Neuronal stem cell (in vitro differentiated cells): ENCODE data around the gene RELN.

Experiments
- DNase-seq: peaks from one replicate; pipeline ENCODE4 v3.0.0-alpha.2; 2013; ENCODE audit warnings: low spot score
- H2AFZ ChIP-seq: one replicate; pipeline ENCODE4 v1.6.1; 2013; ENCODE audit warnings: mild to moderate bottlenecking, low read length, inconsistent platforms
- H2AK5ac ChIP-seq: 2 replicates; pipeline ENCODE4 v1.6.1; 2013; ENCODE audit warnings: low read depth, mild to moderate bottlenecking, inconsistent platforms, low read length, moderate library complexity, mixed read lengths
- H2BK120ac ChIP-seq: 2 replicates; pipeline ENCODE4 v1.6.1; 2013; ENCODE audit warnings: low read depth, mild to moderate bottlenecking, inconsistent platforms, low read length, moderate library complexity, mixed read lengths
- H2BK12ac ChIP-seq: one replicate; pipeline ENCODE4 v1.6.1; 2013; ENCODE audit warnings: low read length, inconsistent platforms
- H2BK15ac ChIP-seq: 2 replicates; pipeline ENCODE4 v1.6.1; 2013; ENCODE audit warnings: mild to moderate bottlenecking, low read length, inconsistent platforms, mixed read lengths
- H2BK5ac ChIP-seq: one replicate; pipeline ENCODE4 v1.6.1; 2013; ENCODE audit warnings: inconsistent platforms, mild to moderate bottlenecking, low read length, moderate library complexity
- H3K14ac ChIP-seq: one replicate; pipeline ENCODE4 v1.6.1; 2013; ENCODE audit warnings: low read length, inconsistent platforms
- H3K18ac ChIP-seq: 2 replicates; pipeline ENCODE4 v1.6.1; 2013; ENCODE audit warnings: low read length, inconsistent platforms
- H3K23ac ChIP-seq: 2 replicates; pipeline ENCODE4 v1.6.1; 2013; ENCODE audit warnings: low read depth, mild to moderate bottlenecking, mixed read lengths, low read length, inconsistent platforms; ENCODE audit not compliant: poor library complexity
- H3K27ac ChIP-seq: replicated peaks from 3 replicates; pipeline ENCODE4 v1.5.1; 2013; ENCODE audit warnings: low read length, inconsistent platforms
- H3K27me3 ChIP-seq, 3 experiments: 2 replicates each; pipeline ENCODE4 v1.6.1; 2013; ENCODE audit warnings: low read length in 3 of 3, mild to moderate bottlenecking in 2 of 3, inconsistent platforms in 1 of 3, low read depth in 1 of 3, mixed read lengths in 1 of 3, moderate library complexity in 1 of 3; ENCODE audit not compliant: control insufficient read depth in 3 of 3, insufficient read depth in 3 of 3
- H3K36me3 ChIP-seq, 2 donors: replicated peaks in 1 of 2; 2 replicates each; pipeline ENCODE4 v1.6.1; 2013; ENCODE audit warnings: low read length in 2 of 2; ENCODE audit not compliant: control insufficient read depth in 2 of 2, insufficient read depth in 2 of 2
- H3K4ac ChIP-seq: 2 replicates; pipeline ENCODE4 v1.6.1; 2013; ENCODE audit warnings: inconsistent platforms, mild to moderate bottlenecking, low read length, moderate library complexity
- H3K4me1 ChIP-seq, 2 donors: 1 replicate in 1 of 2; 2 replicates in 1 of 2; pipeline ENCODE4 v1.6.1; 2013; ENCODE audit warnings: low read length in 2 of 2, low read depth in 1 of 2; ENCODE audit not compliant: control insufficient read depth in 2 of 2, insufficient read depth in 1 of 2
- H3K4me2 ChIP-seq: one replicate; pipeline ENCODE4 v1.6.1; 2013; ENCODE audit warnings: mild to moderate bottlenecking, low read length, inconsistent platforms; ENCODE audit not compliant: insufficient read depth, poor library complexity, severe bottlenecking
- H3K4me3 ChIP-seq, 2 donors: 2 replicates each; pipeline ENCODE4 v1.5.1; 2013; ENCODE audit warnings: low read length in 2 of 2, mild to moderate bottlenecking in 2 of 2, inconsistent platforms in 1 of 2, moderate library complexity in 1 of 2
- H3K79me1 ChIP-seq: one replicate; pipeline ENCODE4 v1.6.1; 2013; ENCODE audit warnings: low read depth, mild to moderate bottlenecking, inconsistent platforms, low read length, moderate library complexity
- H3K9ac ChIP-seq: one replicate; pipeline ENCODE4 v1.6.1; 2013; ENCODE audit warnings: mild to moderate bottlenecking, low read depth, low read length, inconsistent platforms; ENCODE audit not compliant: poor library complexity
- H3K9me3 ChIP-seq, 2 donors: replicated peaks in 1 of 2; 2 replicates each; pipeline versions ENCODE3 to v1.6.1; 2013; ENCODE audit warnings: low read length in 2 of 2, mild to moderate bottlenecking in 2 of 2, inconsistent platforms in 1 of 2, low read depth in 1 of 2, mixed read lengths in 1 of 2, moderate library complexity in 1 of 2; ENCODE audit not compliant: control insufficient read depth in 2 of 2, insufficient read depth in 1 of 2
- H4K8ac ChIP-seq: one replicate; pipeline ENCODE4 v1.6.1; 2013; ENCODE audit warnings: low read depth, mild to moderate bottlenecking, inconsistent platforms, low read length, moderate library complexity
- H4K91ac ChIP-seq: one replicate; pipeline ENCODE4 v1.6.1; 2013; ENCODE audit warnings: low read length, low read depth, mild to moderate bottlenecking, inconsistent platforms; ENCODE audit not compliant: poor library complexity
- WGBS, 2 donors: extraction: QIAGEN DNeasy Blood & Tissue Kit; methylation state at CpG; one replicate each; pipeline ENCODE4 v1.1.7; 2013; ENCODE audit warnings: missing lambda C conversion rate in 2 of 2, mixed read lengths in 1 of 2; ENCODE audit not compliant: insufficient read length in 2 of 2, insufficient replicate concordance in 1 of 2; ENCODE audit errors: extremely low coverage in 2 of 2; 5-methylcytosine and 5-hydroxymethylcytosine counted together

Gene RELN

GRCh38 chr7:103918631-103919271 is 70.7 kb downstream of the RELN start:
- no peaks in the 10 kb centered on the region for H3K9me3 ChIP-seq
- H4K91ac ChIP-seq, result no peak overlapping the region
- H2BK120ac ChIP-seq, result no peak overlapping the region
- H3K14ac ChIP-seq, result no peak overlapping the region
- H2BK15ac ChIP-seq, result no peak overlapping the region
- H2AK5ac ChIP-seq, result no peak overlapping the region
- no peak overlapping the region for H3K4ac ChIP-seq
- H3K36me3 ChIP-seq, result no peaks in the 10 kb centered on the region
- no peak overlapping the region for H3K27ac ChIP-seq
- no peak overlapping the region for H2BK5ac ChIP-seq
- no peak overlapping the region for H3K23ac ChIP-seq
- no peak overlapping the region for H4K8ac ChIP-seq
- no peaks in the 10 kb centered on the region for H3K4me1 ChIP-seq
- no peak overlapping the region for H3K4me2 ChIP-seq
- no peak overlapping the region for H3K4me3 ChIP-seq
- H2AFZ ChIP-seq, result no peak overlapping the region
- no CpG with 5 or more reads among the region's 5 CpGs for WGBS, 2 donors
- no peak for DNase-seq
- no peak overlapping the region for H3K9ac ChIP-seq
- H3K18ac ChIP-seq, result no peak overlapping the region
- no peaks in the 10 kb centered on the region for H3K79me1 ChIP-seq
- H3K27me3 ChIP-seq, result no peaks in the 10 kb centered on the region
- no peak overlapping the region for H2BK12ac ChIP-seq

- no peak overlapping the region for H2BK120ac ChIP-seq
- H3K23ac ChIP-seq, result no peak overlapping the region
- no peaks in the 10 kb centered on the region for H3K9me3 ChIP-seq
- no peak overlapping the region for H3K9ac ChIP-seq
- H3K36me3 ChIP-seq, result no peaks in the 10 kb centered on the region
- H3K27ac ChIP-seq, result no peak overlapping the region
- no peaks in the 10 kb centered on the region for H3K27me3 ChIP-seq
- H3K4ac ChIP-seq, result no peak overlapping the region
- H2BK12ac ChIP-seq, result no peak overlapping the region
- H3K79me1 ChIP-seq, result no peaks in the 10 kb centered on the region
- H3K14ac ChIP-seq, result no peak overlapping the region
- no peak overlapping the region for H4K8ac ChIP-seq
- no CpG with 5 or more reads among the region's 1 CpG for WGBS, 2 donors
- H2BK5ac ChIP-seq, result no peak overlapping the region
- H3K4me3 ChIP-seq, result no peak overlapping the region
- no peak overlapping the region for H2AK5ac ChIP-seq
- H3K4me1 ChIP-seq, result no peaks in the 10 kb centered on the region
- no peak overlapping the region for H4K91ac ChIP-seq
- no peak overlapping the region for H3K4me2 ChIP-seq
- H2AFZ ChIP-seq, result no peak overlapping the region
- no peak overlapping the region for H3K18ac ChIP-seq
- DNase-seq, result no peak
- no peak overlapping the region for H2BK15ac ChIP-seq
Observed at GRCh38 chr7:103915680-103916357, 73.6 kb downstream of the RELN start.

- no CpG with 5 or more reads among the region's 6 CpGs for WGBS, 2 donors
- no peak overlapping the region for H3K27ac ChIP-seq
- no peak overlapping the region for H2BK5ac ChIP-seq
- H3K14ac ChIP-seq, result no peak overlapping the region
- H4K8ac ChIP-seq, result no peak overlapping the region
- H3K18ac ChIP-seq, result no peak overlapping the region
- H3K23ac ChIP-seq, result no peak overlapping the region
- H3K4me2 ChIP-seq, result no peak overlapping the region
- no peak overlapping the region for H4K91ac ChIP-seq
- DNase-seq, result no peak
- H2AFZ ChIP-seq, result no peak overlapping the region
- no peak overlapping the region for H3K4me3 ChIP-seq
- H3K9me3 ChIP-seq, result no peaks in the 10 kb centered on the region
- H3K4ac ChIP-seq, result no peak overlapping the region
- no peaks in the 10 kb centered on the region for H3K79me1 ChIP-seq
- H3K27me3 ChIP-seq, result no peaks in the 10 kb centered on the region
- H3K36me3 ChIP-seq, result no peaks in the 10 kb centered on the region
- H2BK12ac ChIP-seq, result no peak overlapping the region
- no peaks in the 10 kb centered on the region for H3K4me1 ChIP-seq
- no peak overlapping the region for H2AK5ac ChIP-seq
- no peak overlapping the region for H2BK15ac ChIP-seq
- no peak overlapping the region for H2BK120ac ChIP-seq
- H3K9ac ChIP-seq, result no peak overlapping the region
Observed at GRCh38 chr7:103914147-103914899, 75.1 kb downstream of the RELN start.

GRCh38 chr7:103912891-103913605 is 76.4 kb downstream of the RELN start:
- no peak overlapping the region for H3K4ac ChIP-seq
- H2BK15ac ChIP-seq, result no peak overlapping the region
- no peak overlapping the region for H2AK5ac ChIP-seq
- H3K18ac ChIP-seq, result no peak overlapping the region
- no peaks in the 10 kb centered on the region for H3K27me3 ChIP-seq
- H4K91ac ChIP-seq, result no peak overlapping the region
- H3K36me3 ChIP-seq, result no peaks in the 10 kb centered on the region
- H2BK120ac ChIP-seq, result no peak overlapping the region
- no peak overlapping the region for H3K14ac ChIP-seq
- H3K79me1 ChIP-seq, result no peaks in the 10 kb centered on the region
- no peak overlapping the region for H2BK12ac ChIP-seq
- H3K23ac ChIP-seq, result no peak overlapping the region
- no peak overlapping the region for H2AFZ ChIP-seq
- no peak overlapping the region for H3K27ac ChIP-seq
- H3K4me2 ChIP-seq, result no peak overlapping the region
- H2BK5ac ChIP-seq, result no peak overlapping the region
- no peaks in the 10 kb centered on the region for H3K4me1 ChIP-seq
- no peak overlapping the region for H4K8ac ChIP-seq
- H3K9ac ChIP-seq, result no peak overlapping the region
- no peaks in the 10 kb centered on the region for H3K9me3 ChIP-seq
- no peak for DNase-seq
- WGBS, 2 donors, result no CpG with 5 or more reads among the region's 1 CpG
- H3K4me3 ChIP-seq, result no peak overlapping the region
